ENCODE data around the gene AGPS.

GRCh38 chr2:177478029-177478428 is 85.5 kb downstream of the AGPS start:
- TF ChIP-seq EZH2phosphoT487 (IDR thresholded peaks at IDR 0.05; ENCODE audit: insufficient read depth, low read depth) = no peak
- no peak for TF ChIP-seq EZH2 (IDR thresholded peaks at IDR 0.05; ENCODE audit: insufficient read depth, poor library complexity, severe bottlenecking)

All from GM23248 (cell line).